H1 (cell line): ENCODE measurements around the gene FTSJ3. TPM values are rescaled to one million over a fixed set of nuclear protein-coding genes. Genes with fewer than 3 reads are reported as not detected.

Source experiments
- CTCF ChIA-PET: fragments of 300-600 bp; sonication (Branson Sonifier 250); formaldehyde crosslinking; loops from one replicate; lab custom pipeline; 2021; ENCODE audit not compliant: partially characterized antibody; lab: Charles Lee
- POLR2A ChIA-PET: fragments of 300-600 bp; sonication (Branson Sonifier 250); formaldehyde crosslinking; loops from one replicate; lab custom pipeline; 2021; ENCODE audit warnings: inconsistent platforms; ENCODE audit not compliant: partially characterized antibody; lab: Charles Lee
- DNase-seq, 2 experiments: peaks; one replicate each; pipeline versions ENCODE4 v3.0.0 to v3.0.0-alpha.2; 2010 to 2022; ENCODE audit warnings: low spot score in 2 of 2, low read depth in 1 of 2, mixed read lengths in 1 of 2
- FAIRE-seq: peaks from 2 replicates; lab custom pipeline; 2011; peaks lifted over from hg19 to GRCh38; lab: Jason Lieb, UNC
- H2AFZ ChIP-seq: 2 replicates; pipeline ENCODE4 v1.8.1; 2012; ENCODE audit warnings: low read length, inconsistent platforms
- H2AK5ac ChIP-seq: 2 replicates; pipeline ENCODE4 v1.6.1; 2013; ENCODE audit warnings: low read depth, low read length
- H2BK120ac ChIP-seq: replicated peaks from 2 replicates; pipeline ENCODE3; 2013; ENCODE audit warnings: low read depth, low read length, inconsistent platforms
- H2BK12ac ChIP-seq: 2 replicates; pipeline ENCODE4 v1.6.1; 2013; ENCODE audit warnings: low read depth, low read length
- H2BK15ac ChIP-seq: 2 replicates; pipeline ENCODE4 v1.6.1; 2013; ENCODE audit warnings: low read length
- H2BK20ac ChIP-seq: 2 replicates; pipeline ENCODE4 v1.6.1; 2013; ENCODE audit warnings: low read length
- H2BK5ac ChIP-seq: 2 replicates; pipeline ENCODE4 v1.6.1; 2013; ENCODE audit warnings: low read depth, low read length
- H3K14ac ChIP-seq: 2 replicates; pipeline ENCODE4 v1.6.1; 2013; ENCODE audit warnings: inconsistent platforms; ENCODE audit not compliant: insufficient read length
- H3K18ac ChIP-seq: 2 replicates; pipeline ENCODE4 v1.6.1; 2013; ENCODE audit warnings: low read length; ENCODE audit errors: extremely low read depth
- H3K23ac ChIP-seq: 2 replicates; pipeline ENCODE4 v1.6.1; 2013; ENCODE audit warnings: inconsistent platforms; ENCODE audit not compliant: insufficient read length
- H3K23me2 ChIP-seq: 2 replicates; pipeline ENCODE4 v1.6.1; 2013; ENCODE audit warnings: low read depth, low read length
- H3K27ac ChIP-seq: 2 replicates; pipeline ENCODE4 v1.6.1; 2011; ENCODE audit warnings: low read depth, low read length, inconsistent platforms
- H3K27me3 ChIP-seq, 4 experiments: replicated peaks in 1 of 4; 1 replicate in 1 of 4; 2 replicates in 3 of 4; pipeline versions ENCODE4 v1.6.1 to v1.8.1; 2011 to 2013; ENCODE audit warnings: low read length in 3 of 4, mild to moderate bottlenecking in 3 of 4, inconsistent platforms in 2 of 4, mixed read lengths in 2 of 4, moderate library complexity in 1 of 4; ENCODE audit not compliant: control insufficient read depth in 3 of 4, insufficient read depth in 3 of 4; ENCODE audit errors: extremely low read depth in 1 of 4
- H3K36me3 ChIP-seq, 4 experiments: 2 replicates each; pipeline versions ENCODE4 v1.6.1 to v1.8.1; 2011 to 2013; ENCODE audit warnings: mild to moderate bottlenecking in 4 of 4, low read length in 3 of 4, moderate library complexity in 2 of 4, control low read depth in 1 of 4, inconsistent platforms in 1 of 4; ENCODE audit not compliant: insufficient read depth in 4 of 4, control insufficient read depth in 2 of 4
- H3K4ac ChIP-seq: replicated peaks from 2 replicates; pipeline ENCODE3; 2013; ENCODE audit warnings: low read length, low read depth, mixed read lengths, inconsistent platforms; ENCODE audit not compliant: insufficient read length
- H3K4me1 ChIP-seq, 4 experiments: replicated peaks in 1 of 4; 1 replicate in 1 of 4; 2 replicates in 3 of 4; pipeline versions ENCODE4 v1.6.1 to v1.8.1; 2011 to 2013; ENCODE audit warnings: low read length in 3 of 4, inconsistent platforms in 2 of 4, mixed read lengths in 1 of 4; ENCODE audit not compliant: insufficient read depth in 4 of 4, control insufficient read depth in 3 of 4
- H3K4me2 ChIP-seq, 2 experiments: 2 replicates each; pipeline versions ENCODE4 v1.6.1 to v1.8.1; 2011 to 2013; ENCODE audit warnings: low read depth in 2 of 2, low read length in 2 of 2, control low read depth in 1 of 2, inconsistent platforms in 1 of 2, mild to moderate bottlenecking in 1 of 2; ENCODE audit not compliant: insufficient read depth in 1 of 2
- H3K4me3 ChIP-seq, 4 experiments: fragments of 200-600, 300-600 bp in 1 of 4; sonication (generic), shearing (Covaris generic), sonication (Bioruptor Twin) in 1 of 4; 2 replicates each; pipeline versions ENCODE4 v1.5.1 to v1.8.1; 2011 to 2016; ENCODE audit warnings: low read length in 4 of 4, low read depth in 3 of 4, control low read depth in 2 of 4, inconsistent platforms in 2 of 4, mild to moderate bottlenecking in 2 of 4, mixed read lengths in 1 of 4, moderate library complexity in 1 of 4; ENCODE audit not compliant: insufficient read depth in 2 of 4; ENCODE audit errors: extremely low read depth in 1 of 4
- H3K56ac ChIP-seq: replicated peaks from 2 replicates; pipeline ENCODE3; 2013; ENCODE audit warnings: low read depth, mild to moderate bottlenecking, mixed read lengths, low read length, inconsistent platforms; ENCODE audit not compliant: insufficient read length
- H3K79me1 ChIP-seq: 2 replicates; pipeline ENCODE4 v1.6.1; 2013; ENCODE audit warnings: low read depth, low read length, control low read depth
- H3K79me2 ChIP-seq, 2 experiments: 2 replicates each; pipeline versions ENCODE4 v1.6.1 to v1.8.1; 2012 to 2013; ENCODE audit warnings: low read length in 2 of 2, mild to moderate bottlenecking in 2 of 2, inconsistent platforms in 1 of 2; ENCODE audit not compliant: insufficient read depth in 2 of 2, control insufficient read depth in 1 of 2
- H3K9ac ChIP-seq, 4 experiments: replicated peaks in 1 of 4; 1 replicate in 1 of 4; 2 replicates in 3 of 4; pipeline versions ENCODE4 v1.6.1 to v1.8.1; 2011 to 2013; ENCODE audit warnings: low read depth in 3 of 4, low read length in 3 of 4, control low read depth in 2 of 4, mild to moderate bottlenecking in 2 of 4, moderate library complexity in 2 of 4, inconsistent platforms in 1 of 4; ENCODE audit errors: extremely low read depth in 1 of 4
- H3K9me3 ChIP-seq, 2 experiments: 2 replicates each; pipeline versions ENCODE4 v1.6.1 to v1.8.1; 2012 to 2013; ENCODE audit warnings: mild to moderate bottlenecking in 2 of 2, moderate library complexity in 2 of 2, control low read depth in 1 of 2, inconsistent platforms in 1 of 2, low read depth in 1 of 2, low read length in 1 of 2, mixed read lengths in 1 of 2; ENCODE audit not compliant: insufficient read depth in 2 of 2
- H4K20me1 ChIP-seq, 2 experiments: replicated peaks in 1 of 2; 2 replicates each; pipeline versions ENCODE3 to v1.8.1; 2011 to 2013; ENCODE audit warnings: inconsistent platforms in 2 of 2, low read length in 2 of 2, mild to moderate bottlenecking in 1 of 2; ENCODE audit not compliant: insufficient read depth in 2 of 2, control insufficient read depth in 1 of 2
- H4K5ac ChIP-seq: 2 replicates; pipeline ENCODE4 v1.6.1; 2013; ENCODE audit warnings: low read length, low read depth, mixed read lengths, inconsistent platforms; ENCODE audit not compliant: insufficient read length
- H4K8ac ChIP-seq: 2 replicates; pipeline ENCODE4 v1.8.0; 2013; ENCODE audit warnings: mild to moderate bottlenecking, moderate library complexity, low read length, inconsistent platforms; ENCODE audit not compliant: insufficient read depth; ENCODE audit errors: extremely low read depth
- H4K91ac ChIP-seq: replicated peaks from 2 replicates; pipeline ENCODE3; 2013; ENCODE audit warnings: low read length, mixed read lengths, inconsistent platforms; ENCODE audit not compliant: insufficient read length
- POLR2A ChIP-seq, 2 experiments: IDR thresholded peaks; 1 replicate in 1 of 2; 2 replicates in 1 of 2; pipeline ENCODE4 v1.6.1; 2011; ENCODE audit warnings: low read depth in 2 of 2, low read length in 2 of 2, mild to moderate bottlenecking in 2 of 2; ENCODE audit errors: control extremely low read depth in 1 of 2
- TAF1 ChIP-seq: IDR thresholded peaks from 2 replicates; pipeline ENCODE4 v1.6.1; 2011; ENCODE audit warnings: mild to moderate bottlenecking, low read depth, low read length
- WGBS, 2 experiments: shearing (Covaris generic) in 1 of 2; methylation state at CpG; one replicate each; pipeline versions ENCODE4 v1.1.6 to v1.1.7; 2013 to 2015; ENCODE audit warnings: low lambda C conversion rate in 2 of 2, mixed read lengths in 2 of 2, inconsistent platforms in 1 of 2, low coverage in 1 of 2, missing lambda C conversion rate in 1 of 2; ENCODE audit not compliant: insufficient replicate concordance in 2 of 2, insufficient coverage in 1 of 2, insufficient read length in 1 of 2; ENCODE audit errors: extremely low coverage in 1 of 2, missing lambda C conversion rate in 1 of 2; 5-methylcytosine and 5-hydroxymethylcytosine counted together
- polyA plus RNA-seq, 7 experiments: library from polyadenylated mRNA; depleted of rRNA in 3 of 7; stranded (reverse) in 5 of 7; unstranded in 2 of 7; fragments of >200 nt in 5 of 7; fragments of 200-250 nt in 2 of 7; gene quantifications; 1 replicate in 5 of 7; 2 replicates in 1 of 7; 4 replicates in 1 of 7; pipeline versions ENCODE4 v1.2.1 to v1.2.3, GENCODE V29; 2011 to 2013; ENCODE audit warnings: missing spikeins in 2 of 7, mixed read lengths in 2 of 7
- total RNA-seq: library from RNA; stranded (reverse); fragmentation: NEBNext Ultra II Directional; extraction: Animal tissue kit (Norgen Biotek cat#: 25700); gene quantifications from 2 replicates; pipeline ENCODE4 v1.2.1, GENCODE V29; 2021

The FTSJ3 gene
- total and polyA plus RNA-seq, 2 of the 8 experiments (the other 6 are each of a cell fraction or from before 2014, with no cell fraction given): 42.7 to 77.2 TPM

GRCh38 chr17:63775420-63775819 lies 52.0 kb downstream of the FTSJ3 start:
- no peak overlapping the region for H3K27ac ChIP-seq
- TF ChIP-seq POLR2A (IDR thresholded peaks at IDR 0.05; ENCODE audit: control extremely low read depth in 1 of 2, low read depth in 2 of 2, low read length in 2 of 2) (no peak), TAF1 (no peak)
- CTCF ChIA-PET: interaction anchor here (0.6 to 1.6 kb wide), 6 partner anchors 8 to 82 kb away, joined by 3 to 10 read pairs (median 4); no protein-coding TSS in a partner anchor

More at GRCh38 chr17:63775420-63775819, 52.0 kb downstream of the FTSJ3 start:
- peak overlapping the region; percentile 89 to 98 for H3K4me2 ChIP-seq
- POLR2A ChIA-PET: interaction anchor here (0.9 to 24.4 kb wide), 14 partner anchors 10 to 174 kb away, joined by 3 to 481 read pairs (median 4); partner anchors contain the start of genes FTSJ3, LIMD2, PSMC5 and STRADA
- H3K4me3 ChIP-seq: peak overlapping the region; percentile 84 to 97 (median 94)
- H3K9me3 ChIP-seq: no peaks in the 10 kb centered on the region
- H3K23ac ChIP-seq: no peak overlapping the region
- no peak for DNase-seq
- H3K9ac ChIP-seq: peak overlapping the region in 3 of 4 experiments; percentile 96 to 99 (median 99); a peak in 5 of 7 replicates
- 51% methylated on average over 8 of the region's 8 CpGs; no CpG with 5 or more reads in 1 of the 2 experiments for WGBS, 2 experiments
- H4K5ac ChIP-seq: no peak overlapping the region
- no peak for FAIRE-seq
- no peak overlapping the region for H3K14ac ChIP-seq
- no peak overlapping the region for H3K4ac ChIP-seq
- H4K20me1 ChIP-seq: peaks cover 8 to 9% of the 10 kb centered on the region in 2 experiments
- no peak overlapping the region for H3K18ac ChIP-seq
- no peaks in the 10 kb centered on the region; the same call in 1 of the 2 replicates for H3K79me1 ChIP-seq
- no peak overlapping the region for H3K56ac ChIP-seq
- no peaks in the 10 kb centered on the region for H3K27me3 ChIP-seq
- H3K23me2 ChIP-seq: peaks cover 11% of the 10 kb centered on the region
- no peaks in the 10 kb centered on the region; a peak in 2 of 7 replicates for H3K4me1 ChIP-seq
- no peak overlapping the region for H2AK5ac ChIP-seq
- H2BK15ac ChIP-seq: no peak overlapping the region
- H4K8ac ChIP-seq: no peak overlapping the region
- no peak overlapping the region for H2BK5ac ChIP-seq
- no peak overlapping the region for H4K91ac ChIP-seq
- no peak overlapping the region for H2BK20ac ChIP-seq
- H3K79me2 ChIP-seq: peaks cover 71 to 89% of the 10 kb centered on the region in 2 experiments
- H2AFZ ChIP-seq: no peak overlapping the region
- peaks cover 3 to 23% (median 8%) of the 10 kb centered on the region in 4 experiments; a peak in 7 of 8 replicates for H3K36me3 ChIP-seq
- H2BK12ac ChIP-seq: no peak overlapping the region
- no peak overlapping the region for H2BK120ac ChIP-seq
